HG02870 (cell line): Measurements from ENCODE around the gene KCNT1.

ENCODE experiments used
- ATAC-seq: cut with Tn5 transposase; IDR thresholded peaks from one replicate; pipeline ENCODE4 v1.9.1; 2021; ENCODE audit warnings: mild to moderate bottlenecking, moderate library complexity; ENCODE audit not compliant: unreplicated experiment

Gene KCNT1

DNA sequence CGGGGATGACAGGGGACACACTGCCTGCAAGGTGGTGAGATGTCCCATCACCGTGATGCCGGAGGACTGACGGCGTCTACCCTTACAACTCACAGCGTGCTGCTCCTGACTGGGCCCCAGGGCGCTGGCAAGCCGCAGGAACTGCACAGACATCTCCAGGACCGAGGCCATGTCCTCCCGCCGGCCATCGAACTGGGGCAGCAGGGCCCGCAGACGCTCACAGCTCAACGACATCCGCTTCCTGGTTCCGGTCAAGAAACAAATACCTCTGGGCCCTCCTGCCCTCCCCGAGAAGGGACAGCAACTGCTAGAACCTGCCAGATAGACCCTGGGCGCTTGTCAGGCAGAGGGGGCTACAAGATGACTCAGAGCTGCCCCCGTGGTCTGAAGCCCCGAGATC, 3.7 kb upstream of the KCNT1 start:
- ATAC-seq, result no peak

DNA sequence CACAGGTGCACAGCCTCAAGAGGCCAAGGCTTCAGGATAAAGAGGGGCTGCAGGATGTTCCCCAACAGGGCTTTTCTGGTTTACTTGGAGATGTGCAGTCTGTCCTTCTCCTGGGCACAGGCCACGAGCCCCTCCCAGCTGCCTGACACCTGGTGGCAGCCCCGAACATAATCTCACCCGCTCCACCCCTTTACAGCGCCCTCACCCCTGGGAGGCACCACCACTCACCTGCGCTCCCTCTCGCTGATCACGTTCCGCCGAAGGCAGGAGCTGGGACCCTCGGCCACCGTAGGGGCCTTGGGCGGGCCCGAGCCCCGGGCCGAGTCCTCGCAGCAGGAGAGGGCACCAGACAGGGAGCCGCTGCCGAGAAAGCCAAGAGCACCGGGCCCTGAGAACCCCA, 3.2 kb upstream of the KCNT1 start:
- ATAC-seq, result no peak

DNA sequence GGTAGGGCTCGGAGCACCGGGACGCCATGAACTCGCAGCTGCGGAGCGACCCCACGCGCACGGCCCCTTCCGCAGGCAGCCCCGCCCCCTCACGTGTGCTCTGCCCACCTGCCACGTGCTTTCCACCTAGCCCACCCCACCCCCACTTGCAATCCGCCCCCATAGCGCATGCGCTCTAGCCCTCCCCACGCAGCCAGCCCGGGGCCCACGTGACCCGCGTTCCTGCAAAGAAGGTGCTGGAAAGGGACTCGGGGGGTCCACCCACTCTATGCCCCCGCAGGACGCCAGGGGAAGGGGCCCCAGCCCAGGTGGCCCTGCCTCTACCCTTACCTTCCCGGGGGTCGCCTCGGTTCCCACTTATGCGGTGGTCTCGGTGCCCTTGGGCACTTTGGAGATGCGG, 2.5 kb upstream of the KCNT1 start, which contains the start of gene SOHLH1:
TSS of gene SOHLH1 (minus strand) at position 42 of the 400 bp plus-strand sequence. CDS start at position 28, 14 bp downstream.
- ATAC-seq, result no peak

GRCh38 chr9:135700525-135700924, 1.5 kb upstream of the KCNT1 start:
- no peak for ATAC-seq

DNA sequence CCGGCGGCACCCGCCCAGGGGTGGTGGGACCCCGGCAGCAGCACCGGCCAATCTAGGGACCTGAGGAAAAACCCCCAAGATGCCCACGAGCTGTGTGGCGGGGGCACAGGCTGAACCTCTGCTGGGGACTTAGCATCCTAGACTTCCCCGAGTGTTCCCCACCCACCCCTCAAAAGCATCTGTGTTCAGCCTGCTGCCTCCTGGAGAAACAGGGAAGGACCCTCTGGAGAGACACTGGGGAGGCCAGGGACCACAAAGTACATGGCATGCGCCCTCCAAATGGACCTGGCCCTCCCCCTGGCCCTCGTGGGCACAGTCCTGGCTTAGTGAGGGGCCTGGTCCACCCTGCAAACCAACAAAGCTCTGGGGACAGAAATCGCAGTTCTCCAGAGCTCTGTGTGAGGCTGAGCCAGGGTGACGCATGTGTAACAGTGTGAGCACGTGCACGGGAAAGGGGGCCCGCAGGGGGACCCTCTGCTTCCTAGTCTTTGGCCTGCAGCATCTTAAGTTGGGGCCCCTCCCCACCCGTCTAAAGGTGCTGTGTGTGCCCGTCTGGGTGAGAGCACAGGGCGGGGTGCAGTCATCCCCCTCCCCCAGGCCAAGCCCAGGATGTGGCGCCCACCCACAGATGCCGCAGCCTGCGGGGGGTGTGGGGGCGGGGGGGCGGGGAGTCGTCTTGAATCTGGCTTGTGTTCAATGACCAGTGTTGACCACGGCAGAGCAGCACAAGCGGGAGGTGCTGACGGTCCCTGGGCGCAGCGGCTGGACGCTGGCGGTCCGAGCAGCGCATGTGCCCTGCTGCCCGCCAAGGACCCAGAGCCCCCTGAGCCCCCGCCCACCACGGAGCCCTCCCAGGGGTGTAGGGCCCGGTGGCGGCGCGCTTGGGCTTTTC, 672 bp upstream of the KCNT1 start:
- ATAC-seq, result no peak

GRCh38 chr9:135703726-135704125, 1.7 kb downstream of the KCNT1 start:
- ATAC-seq, result no peak

DNA sequence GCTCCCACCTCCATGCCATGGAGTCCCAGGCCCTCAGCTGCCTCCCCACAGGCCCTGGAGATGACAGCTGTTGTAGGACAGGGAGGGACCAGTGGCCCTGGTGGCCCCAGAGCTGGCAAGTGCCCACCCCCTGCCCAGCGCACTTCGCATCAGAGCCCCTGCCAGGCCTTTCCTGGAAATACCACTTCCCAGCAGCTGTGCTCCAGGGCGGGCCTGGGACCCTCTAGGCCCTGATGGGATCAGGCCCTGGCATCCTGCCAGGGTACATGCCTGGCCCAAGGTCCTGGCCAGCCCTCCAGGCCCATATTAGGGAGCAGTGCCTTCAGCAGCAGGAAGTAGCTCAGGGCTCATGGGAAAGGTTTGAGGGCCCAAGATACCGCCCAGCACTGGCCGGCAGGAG, 2.5 kb downstream of the KCNT1 start:
- no peak for ATAC-seq

GRCh38 chr9:135705376-135705775, 3.4 kb downstream of the KCNT1 start:
- no peak for ATAC-seq

GRCh38 chr9:135706288-135706687, 4.3 kb downstream of the KCNT1 start:
- no peak for ATAC-seq

DNA sequence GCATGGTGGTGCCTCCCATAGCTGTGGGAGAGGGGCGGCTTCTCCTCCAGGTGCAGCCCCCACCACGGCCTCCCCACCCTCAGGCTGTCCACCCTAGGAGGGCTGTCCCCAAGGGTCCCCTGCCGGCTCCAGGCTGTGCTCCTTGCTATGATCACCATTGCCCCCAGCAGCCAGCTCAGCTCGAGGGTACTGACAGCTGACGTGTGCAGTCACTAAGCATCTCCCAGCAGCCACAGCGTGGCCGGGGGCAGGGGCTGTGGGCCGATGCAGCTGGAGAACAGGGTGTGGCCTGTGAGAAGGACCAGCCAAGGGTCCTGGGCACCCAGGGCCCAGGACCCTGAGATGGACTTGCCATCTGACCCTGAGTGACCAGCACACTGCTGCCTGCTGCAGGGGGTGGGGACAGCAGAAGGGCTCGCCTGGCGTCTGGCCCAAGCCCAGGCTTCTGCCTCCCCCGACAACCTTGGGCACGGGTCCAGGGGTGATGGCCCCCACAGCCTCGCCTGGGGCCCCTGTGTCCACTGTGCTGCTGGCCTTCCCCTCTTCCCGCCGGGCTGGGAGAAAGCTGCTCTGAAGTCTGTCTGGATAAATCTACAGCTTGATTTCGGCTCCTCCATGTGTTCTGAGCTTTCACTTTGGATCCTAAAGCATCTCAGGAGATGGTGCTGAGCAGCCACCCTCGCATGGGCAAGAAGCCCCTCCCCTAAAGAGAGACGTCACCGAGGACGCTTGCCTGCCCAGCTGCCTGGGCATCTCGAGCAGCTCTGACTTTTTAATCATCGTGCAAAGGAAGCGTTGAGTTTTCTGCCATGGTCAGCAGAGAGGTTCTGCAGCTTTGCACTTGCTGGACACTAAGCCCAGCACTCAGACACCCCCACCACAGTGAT, 5.5 kb downstream of the KCNT1 start:
- no peak for ATAC-seq

- ATAC-seq, result no peak
Observed at GRCh38 chr9:135708164-135708563, 6.2 kb downstream of the KCNT1 start.

DNA sequence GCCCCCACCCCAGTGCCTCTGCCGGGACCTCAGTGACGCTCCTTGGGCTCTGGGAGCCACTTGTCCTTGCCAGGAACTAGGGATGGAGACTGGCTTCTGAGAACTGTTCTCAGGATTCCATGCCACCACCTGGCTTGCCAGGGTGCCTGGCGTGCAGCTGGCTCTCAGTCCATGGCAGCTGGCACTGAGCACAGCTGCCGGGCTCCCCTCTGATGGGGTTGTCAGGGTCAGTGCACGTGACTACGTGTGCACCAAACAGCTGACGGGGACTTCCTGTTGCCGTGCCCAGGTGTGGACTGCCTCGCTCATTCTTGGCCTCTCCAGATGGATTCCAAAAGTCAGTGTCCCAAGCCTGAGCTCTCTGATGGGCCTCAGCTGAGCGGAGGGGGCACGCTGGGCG, 9.4 kb downstream of the KCNT1 start:
- no peak for ATAC-seq

DNA sequence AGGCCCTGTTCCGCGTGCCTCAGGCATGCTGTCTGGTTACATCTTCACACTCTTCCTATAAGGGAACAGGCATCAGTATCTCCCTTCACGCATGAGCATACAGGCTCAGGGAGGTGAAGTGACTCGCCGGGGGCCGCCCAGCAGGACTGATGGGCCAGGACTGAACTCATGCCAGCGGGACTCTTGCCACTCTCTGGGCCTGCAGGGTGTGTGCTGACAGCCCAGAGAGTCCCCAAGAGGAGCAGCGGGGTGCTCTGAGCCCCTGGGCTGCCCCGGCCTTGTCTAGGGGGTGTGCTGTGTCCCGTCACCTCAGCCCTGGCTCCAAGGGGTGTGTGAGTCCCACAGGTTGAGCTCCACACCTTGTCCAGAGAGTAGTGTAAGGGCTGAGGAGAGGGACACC, 9.9 kb downstream of the KCNT1 start:
- no peak for ATAC-seq

DNA sequence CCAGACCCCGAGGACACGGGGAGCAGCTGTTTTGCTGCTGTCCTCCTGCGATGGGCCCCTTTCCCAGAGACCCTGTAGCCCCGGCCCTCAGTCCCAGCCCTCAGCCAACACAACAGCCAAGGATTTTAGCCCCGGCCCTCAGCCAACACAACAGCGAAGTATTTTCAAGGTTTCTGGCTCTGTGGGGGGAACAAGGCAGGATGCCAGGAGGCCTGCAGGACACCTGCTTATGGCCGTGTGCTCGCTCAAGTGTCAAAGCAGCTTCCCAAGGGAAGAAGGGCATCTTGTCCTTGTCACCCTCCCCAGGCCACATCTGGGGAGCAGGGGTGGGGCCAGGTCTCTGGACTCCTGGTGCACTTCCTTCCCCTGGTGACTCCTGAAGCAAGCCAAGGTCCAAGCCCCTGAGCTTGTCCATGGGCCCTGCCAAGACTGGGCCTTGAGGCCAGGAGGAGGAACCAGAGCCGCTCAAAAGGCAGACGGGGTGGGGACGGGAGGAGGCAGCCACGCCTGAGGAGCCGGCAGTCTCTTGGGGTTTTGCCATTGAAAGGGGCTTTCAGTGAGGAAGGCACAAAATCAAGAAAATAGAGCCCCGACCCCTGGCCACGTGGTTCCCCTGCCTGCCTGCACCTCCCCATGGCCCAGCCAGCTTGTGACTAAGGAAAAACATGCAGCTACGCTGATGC, 10.8 kb downstream of the KCNT1 start:
- no peak for ATAC-seq

- no peak for ATAC-seq
Observed at GRCh38 chr9:135714242-135715055, 12.5 kb downstream of the KCNT1 start.

- no peak for ATAC-seq
Observed at GRCh38 chr9:135715056-135715595, 13.1 kb downstream of the KCNT1 start.

- ATAC-seq, result no peak
Observed at GRCh38 chr9:135716045-135716444, 14.1 kb downstream of the KCNT1 start.

GRCh38 chr9:135717410-135717809, 15.4 kb downstream of the KCNT1 start:
- ATAC-seq, result no peak

DNA sequence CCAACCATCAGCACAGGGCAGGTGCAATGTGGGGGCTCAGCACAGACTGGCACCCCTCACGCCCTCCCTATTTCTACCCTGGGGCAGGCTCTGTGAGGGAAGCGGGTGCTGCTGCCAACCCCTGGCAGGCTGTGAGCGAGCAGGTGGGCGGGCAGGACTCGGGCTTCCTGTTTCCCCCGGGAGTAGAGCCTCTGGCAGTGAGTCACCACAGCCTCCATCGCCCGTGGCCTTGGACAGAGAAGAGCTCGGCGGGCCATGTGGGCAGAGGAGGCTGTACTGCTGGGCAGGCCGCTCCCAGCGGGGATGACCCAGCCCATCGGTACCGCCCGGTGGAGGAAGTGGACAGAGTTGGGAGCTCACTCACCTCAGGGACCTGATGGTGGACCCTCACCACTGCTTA, 16.6 kb downstream of the KCNT1 start:
- no peak for ATAC-seq

- no peak for ATAC-seq
Observed at GRCh38 chr9:135719472-135719871, 17.5 kb downstream of the KCNT1 start.
